Measurements from ENCODE around the gene TBCK. TPM values are rescaled to one million over a fixed set of nuclear protein-coding genes. Genes with fewer than 3 reads are reported as not detected.
A peak's percentile ranks its signal among the peaks of the same experiment; 100 is the strongest.

The TBCK gene
- total and polyA plus RNA-seq, 2 of the 13 experiments (the other 11 are each of a cell fraction or from before 2014, with no cell fraction given): 51.0 to 62.4 TPM

DNA sequence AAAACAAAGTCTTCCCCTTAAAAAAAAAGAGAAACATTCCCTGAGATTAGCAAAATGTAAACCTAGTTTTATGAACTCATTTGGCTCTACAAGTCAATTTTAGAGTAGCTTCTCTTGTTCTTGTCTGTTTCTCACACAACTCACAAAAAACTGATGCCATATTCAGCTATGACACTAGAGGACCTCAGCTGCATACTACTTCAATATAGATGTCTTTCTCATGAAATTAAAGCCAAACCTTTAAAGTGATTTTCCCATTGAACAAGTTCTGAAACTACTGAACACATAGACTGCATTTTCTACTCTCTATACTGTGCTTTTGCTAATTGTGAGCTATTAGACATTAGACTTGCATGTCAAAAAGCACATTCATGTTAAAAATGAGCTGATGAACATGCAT, 49.8 kb downstream of the TBCK start (continued):
- TF ChIP-seq, protein P1, sequence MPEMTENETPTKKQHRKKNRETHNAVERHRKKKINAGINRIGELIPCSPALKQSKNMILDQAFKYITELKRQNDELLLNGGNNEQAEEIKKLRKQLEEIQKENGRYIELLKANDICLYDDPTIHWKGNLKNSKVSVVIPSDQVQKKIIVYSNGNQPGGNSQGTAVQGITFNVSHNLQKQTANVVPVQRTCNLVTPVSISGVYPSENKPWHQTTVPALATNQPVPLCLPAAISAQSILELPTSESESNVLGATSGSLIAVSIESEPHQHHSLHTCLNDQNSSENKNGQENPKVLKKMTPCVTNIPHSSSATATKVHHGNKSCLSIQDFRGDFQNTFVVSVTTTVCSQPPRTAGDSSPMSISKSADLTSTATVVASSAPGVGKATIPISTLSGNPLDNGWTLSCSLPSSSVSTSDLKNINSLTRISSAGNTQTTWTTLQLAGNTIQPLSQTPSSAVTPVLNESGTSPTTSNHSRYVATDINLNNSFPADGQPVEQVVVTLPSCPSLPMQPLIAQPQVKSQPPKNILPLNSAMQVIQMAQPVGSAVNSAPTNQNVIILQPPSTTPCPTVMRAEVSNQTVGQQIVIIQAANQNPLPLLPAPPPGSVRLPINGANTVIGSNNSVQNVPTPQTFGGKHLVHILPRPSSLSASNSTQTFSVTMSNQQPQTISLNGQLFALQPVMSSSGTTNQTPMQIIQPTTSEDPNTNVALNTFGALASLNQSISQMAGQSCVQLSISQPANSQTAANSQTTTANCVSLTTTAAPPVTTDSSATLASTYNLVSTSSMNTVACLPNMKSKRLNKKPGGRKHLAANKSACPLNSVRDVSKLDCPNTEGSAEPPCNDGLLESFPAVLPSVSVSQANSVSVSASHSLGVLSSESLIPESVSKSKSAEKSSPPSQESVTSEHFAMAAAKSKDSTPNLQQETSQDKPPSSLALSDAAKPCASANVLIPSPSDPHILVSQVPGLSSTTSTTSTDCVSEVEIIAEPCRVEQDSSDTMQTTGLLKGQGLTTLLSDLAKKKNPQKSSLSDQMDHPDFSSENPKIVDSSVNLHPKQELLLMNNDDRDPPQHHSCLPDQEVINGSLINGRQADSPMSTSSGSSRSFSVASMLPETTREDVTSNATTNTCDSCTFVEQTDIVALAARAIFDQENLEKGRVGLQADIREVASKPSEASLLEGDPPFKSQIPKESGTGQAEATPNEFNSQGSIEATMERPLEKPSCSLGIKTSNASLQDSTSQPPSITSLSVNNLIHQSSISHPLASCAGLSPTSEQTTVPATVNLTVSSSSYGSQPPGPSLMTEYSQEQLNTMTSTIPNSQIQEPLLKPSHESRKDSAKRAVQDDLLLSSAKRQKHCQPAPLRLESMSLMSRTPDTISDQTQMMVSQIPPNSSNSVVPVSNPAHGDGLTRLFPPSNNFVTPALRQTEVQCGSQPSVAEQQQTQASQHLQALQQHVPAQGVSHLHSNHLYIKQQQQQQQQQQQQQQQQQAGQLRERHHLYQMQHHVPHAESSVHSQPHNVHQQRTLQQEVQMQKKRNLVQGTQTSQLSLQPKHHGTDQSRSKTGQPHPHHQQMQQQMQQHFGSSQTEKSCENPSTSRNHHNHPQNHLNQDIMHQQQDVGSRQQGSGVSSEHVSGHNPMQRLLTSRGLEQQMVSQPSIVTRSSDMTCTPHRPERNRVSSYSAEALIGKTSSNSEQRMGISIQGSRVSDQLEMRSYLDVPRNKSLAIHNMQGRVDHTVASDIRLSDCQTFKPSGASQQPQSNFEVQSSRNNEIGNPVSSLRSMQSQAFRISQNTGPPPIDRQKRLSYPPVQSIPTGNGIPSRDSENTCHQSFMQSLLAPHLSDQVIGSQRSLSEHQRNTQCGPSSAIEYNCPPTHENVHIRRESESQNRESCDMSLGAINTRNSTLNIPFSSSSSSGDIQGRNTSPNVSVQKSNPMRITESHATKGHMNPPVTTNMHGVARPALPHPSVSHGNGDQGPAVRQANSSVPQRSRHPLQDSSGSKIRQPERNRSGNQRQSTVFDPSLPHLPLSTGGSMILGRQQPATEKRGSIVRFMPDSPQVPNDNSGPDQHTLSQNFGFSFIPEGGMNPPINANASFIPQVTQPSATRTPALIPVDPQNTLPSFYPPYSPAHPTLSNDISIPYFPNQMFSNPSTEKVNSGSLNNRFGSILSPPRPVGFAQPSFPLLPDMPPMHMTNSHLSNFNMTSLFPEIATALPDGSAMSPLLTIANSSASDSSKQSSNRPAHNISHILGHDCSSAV (CRISPR knock-in tag; IDR thresholded peaks at IDR 0.05; ENCODE audit: borderline replicate concordance): no peak
- TF ChIP-seq HNRNPK (IDR thresholded peaks at IDR 0.05; ENCODE audit: low read depth, low read length, poor library complexity, severe bottlenecking) (no peak), GATAD2A (CRISPR knock-in tag; IDR thresholded peaks at IDR 0.05) (peak; percentile 48; the same call in 1 of the 2 replicates), ZNF891 (CRISPR knock-in tag; IDR thresholded peaks at IDR 0.05) (no peak), ZNF235 (CRISPR knock-in tag; IDR thresholded peaks at IDR 0.05; ENCODE audit: borderline replicate concordance) (no peak), ZNF446 (CRISPR knock-in tag; IDR thresholded peaks at IDR 0.05) (no peak), STAG1 (CRISPR knock-in tag; IDR thresholded peaks at IDR 0.05) (peak; percentile 84), ZNF605 (CRISPR knock-in tag; IDR thresholded peaks at IDR 0.05) (no peak), ZKSCAN8 (CRISPR knock-in tag; IDR thresholded peaks at IDR 0.05; ENCODE audit: borderline replicate concordance) (peak; percentile 45; the same call in 1 of the 2 replicates)
